Activated naive CD4-positive, alpha-beta T cell treated with Interleukin-2 at 50 U/mL for 16 hours (primary cell): ENCODE results near the gene TAF3.
A peak's percentile ranks its signal among the peaks of the same experiment; 100 is the strongest.
"Not testable (repeated sequence)": the region's sequence is repeated elsewhere in the genome, so short reads cannot be mapped to it uniquely, and the experiment has no call there.

Experiments
- DNase-seq: peaks from one replicate; pipeline ENCODE4 v3.0.0-alpha.2; 2020

Gene TAF3, protein sequence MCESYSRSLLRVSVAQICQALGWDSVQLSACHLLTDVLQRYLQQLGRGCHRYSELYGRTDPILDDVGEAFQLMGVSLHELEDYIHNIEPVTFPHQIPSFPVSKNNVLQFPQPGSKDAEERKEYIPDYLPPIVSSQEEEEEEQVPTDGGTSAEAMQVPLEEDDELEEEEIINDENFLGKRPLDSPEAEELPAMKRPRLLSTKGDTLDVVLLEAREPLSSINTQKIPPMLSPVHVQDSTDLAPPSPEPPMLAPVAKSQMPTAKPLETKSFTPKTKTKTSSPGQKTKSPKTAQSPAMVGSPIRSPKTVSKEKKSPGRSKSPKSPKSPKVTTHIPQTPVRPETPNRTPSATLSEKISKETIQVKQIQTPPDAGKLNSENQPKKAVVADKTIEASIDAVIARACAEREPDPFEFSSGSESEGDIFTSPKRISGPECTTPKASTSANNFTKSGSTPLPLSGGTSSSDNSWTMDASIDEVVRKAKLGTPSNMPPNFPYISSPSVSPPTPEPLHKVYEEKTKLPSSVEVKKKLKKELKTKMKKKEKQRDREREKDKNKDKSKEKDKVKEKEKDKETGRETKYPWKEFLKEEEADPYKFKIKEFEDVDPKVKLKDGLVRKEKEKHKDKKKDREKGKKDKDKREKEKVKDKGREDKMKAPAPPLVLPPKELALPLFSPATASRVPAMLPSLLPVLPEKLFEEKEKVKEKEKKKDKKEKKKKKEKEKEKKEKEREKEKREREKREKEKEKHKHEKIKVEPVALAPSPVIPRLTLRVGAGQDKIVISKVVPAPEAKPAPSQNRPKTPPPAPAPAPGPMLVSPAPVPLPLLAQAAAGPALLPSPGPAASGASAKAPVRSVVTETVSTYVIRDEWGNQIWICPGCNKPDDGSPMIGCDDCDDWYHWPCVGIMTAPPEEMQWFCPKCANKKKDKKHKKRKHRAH

DNA sequence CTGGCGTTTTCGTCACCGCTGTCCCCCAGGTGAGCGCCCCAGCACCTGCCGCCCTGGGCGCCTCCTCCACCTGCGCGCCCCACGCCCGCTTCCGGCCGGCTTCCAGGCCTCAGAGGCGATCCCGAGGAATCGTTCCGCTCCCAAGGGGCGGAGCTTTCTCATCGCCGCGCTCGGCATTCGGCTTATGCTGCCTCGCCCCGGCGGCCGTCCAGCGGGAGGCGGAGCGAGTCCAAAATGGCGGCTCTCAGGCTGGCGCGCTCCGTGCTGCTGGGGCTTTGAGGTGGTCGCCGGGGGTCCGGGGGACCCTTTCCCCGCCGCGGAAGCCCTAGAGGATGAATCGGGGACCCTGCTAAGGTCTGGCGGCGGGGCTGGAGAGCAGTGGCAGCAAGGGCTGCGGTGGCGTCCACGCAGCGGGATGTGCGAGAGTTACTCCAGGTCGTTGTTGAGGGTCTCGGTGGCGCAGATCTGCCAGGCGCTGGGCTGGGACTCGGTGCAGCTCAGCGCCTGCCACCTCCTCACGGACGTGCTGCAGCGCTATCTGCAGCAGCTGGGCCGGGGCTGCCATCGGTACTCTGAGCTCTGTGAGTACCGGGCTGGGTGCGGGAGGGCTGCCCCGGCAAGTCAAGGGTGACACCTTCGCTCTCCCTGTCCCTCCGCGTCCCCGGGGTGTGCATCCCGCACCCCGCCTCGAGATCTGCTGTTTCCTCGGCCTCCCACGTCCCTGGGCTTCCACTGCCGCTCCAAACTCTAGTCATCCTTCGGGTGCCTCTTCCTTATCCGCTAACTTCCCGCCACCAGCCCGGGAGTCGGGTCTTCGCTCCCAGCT is at the start of gene TAF3:
Gene TAF3, plus strand, starts transcription at position 211 of the 826 bp plus-strand sequence. Its CDS starts 205 bp downstream, at position 416.
- DNase-seq = peak; percentile 95

DNA sequence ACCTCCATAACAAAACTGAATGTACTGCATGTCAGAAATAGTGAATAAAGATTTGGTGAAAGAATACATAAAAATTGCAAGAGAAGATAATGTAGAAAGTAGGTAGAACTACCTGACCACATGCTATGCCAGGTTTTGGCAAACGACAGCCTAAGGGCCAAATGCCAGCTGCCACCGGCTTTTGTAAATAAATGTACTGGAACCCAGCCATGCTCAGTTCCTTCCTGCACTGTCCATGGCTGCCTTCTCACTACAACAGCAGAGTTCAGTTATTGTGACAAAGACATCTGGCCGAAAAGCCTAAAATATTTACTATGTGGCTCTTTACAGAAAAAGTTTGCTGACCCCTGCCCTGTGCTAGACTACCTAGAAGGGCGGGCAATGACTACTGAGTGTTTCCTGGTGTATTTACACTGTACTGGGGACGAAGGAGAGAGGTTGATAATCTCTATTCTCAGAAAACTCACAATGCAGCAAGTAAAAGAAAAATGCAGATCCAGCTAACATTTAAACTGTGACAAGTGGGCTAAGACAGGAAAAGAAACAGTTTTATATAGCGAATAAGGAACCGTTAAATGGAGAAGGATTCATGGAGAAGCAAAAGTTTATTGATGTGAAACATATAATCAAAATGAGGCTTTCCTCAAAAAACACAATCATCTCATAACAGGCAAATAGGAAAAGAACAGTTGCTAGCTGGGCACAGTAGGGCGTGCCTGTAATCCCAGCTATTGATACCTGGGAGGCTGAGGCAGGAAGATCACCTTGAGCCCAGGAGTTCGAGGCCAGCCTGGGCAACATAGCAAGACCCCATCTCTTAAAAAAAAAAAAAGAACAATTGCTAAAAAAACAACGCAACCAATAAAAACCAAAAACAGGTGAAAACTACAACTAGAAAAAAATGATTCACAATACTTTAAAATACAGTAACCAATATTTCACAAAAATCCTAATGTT is 44.2 kb upstream of the TAF3 start:
- DNase-seq = no peak

DNA sequence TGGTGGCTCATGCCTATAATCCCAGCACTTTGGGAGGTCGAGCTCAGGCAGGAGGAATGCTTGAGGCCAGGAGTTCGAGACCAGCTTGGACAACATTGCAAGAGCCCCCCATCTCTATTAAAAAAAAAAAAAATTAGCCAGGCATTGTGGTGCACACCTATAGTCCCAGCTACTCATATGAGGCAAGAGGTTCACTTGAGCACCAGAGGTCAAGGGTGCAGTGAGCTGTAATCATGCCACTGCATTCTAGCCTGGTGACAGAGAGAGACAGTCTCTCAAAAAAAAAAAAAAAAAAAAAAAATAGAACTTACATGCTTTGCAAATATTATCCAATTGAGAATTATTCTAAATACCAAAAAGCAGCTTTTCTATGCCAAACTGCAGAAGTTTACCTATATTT is 41.5 kb upstream of the TAF3 start:
- DNase-seq = no peak

DNA sequence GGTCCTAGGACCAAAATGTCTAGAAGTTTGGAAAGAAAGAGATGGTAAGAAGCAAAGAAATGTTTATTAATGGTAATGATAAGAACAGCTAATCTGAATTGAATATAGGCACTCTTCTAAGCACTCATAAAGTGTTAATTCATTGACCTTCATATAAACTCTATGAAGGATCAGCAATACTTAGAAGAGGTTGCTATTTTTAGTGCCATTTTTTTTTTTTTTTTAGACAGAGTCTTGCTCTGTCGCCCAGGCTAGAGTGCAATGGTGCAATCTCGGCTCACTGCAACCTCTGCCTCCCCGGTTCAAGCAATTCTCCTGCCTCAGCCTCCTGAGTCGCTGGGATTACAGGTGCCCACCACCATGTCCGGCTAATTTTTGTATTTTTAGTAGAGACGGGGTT is 36.1 kb upstream of the TAF3 start:
- not testable (repeated sequence) for DNase-seq

DNA sequence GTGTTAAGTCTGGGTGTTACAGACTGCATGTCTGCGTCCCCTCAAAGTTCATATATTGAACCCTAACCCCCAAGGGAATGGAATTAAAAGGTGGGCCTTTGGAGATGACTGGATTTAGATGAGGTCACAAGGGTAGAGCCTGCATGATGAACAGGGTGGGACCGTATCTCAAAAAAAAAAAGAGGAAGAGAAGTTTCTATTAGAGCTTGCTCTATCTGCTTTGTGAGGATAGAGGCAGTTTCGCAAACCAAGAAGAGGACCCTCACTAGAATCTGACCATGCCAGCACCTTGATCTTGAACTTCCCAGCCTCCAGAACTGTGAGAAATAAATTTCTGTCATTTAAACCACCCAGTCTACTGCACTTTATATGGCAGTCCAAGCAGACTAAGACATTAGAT is 31.9 kb upstream of the TAF3 start:
- DNase-seq = no peak

DNA sequence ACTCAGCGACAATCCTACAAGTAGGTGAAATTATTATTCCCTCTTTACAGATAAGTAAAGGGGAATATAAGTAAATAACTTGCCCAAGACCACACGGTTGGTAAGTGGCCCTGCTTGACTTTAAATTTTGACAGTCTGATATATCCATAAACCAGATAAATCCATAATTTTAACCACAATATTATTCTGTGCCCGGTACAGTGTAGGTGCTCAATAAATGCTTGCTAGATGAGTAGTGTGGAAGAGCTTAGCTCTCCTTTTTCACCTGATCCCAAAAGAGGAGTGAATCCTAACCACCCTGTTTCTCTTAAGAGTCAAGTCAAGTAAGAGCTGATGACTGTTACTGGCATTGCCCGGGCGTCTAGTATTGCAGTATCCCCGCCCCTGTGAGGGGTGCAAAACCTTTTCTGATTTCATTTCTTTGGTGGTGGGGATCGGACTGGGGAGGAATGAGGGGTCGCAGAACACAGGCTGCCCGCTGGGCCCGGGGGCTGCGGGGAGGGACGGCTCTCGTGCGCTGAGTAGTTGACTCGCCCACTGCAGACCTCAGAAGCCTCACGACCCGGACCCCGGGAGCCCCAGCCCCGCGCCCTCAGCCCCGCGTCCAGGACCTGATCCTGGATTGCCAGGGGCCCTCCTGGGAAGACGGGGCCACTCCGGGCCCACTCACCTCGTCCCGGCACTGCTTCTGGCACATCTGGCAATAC is 31.0 kb upstream of the TAF3 start:
- peak; percentile 15 for DNase-seq

DNA sequence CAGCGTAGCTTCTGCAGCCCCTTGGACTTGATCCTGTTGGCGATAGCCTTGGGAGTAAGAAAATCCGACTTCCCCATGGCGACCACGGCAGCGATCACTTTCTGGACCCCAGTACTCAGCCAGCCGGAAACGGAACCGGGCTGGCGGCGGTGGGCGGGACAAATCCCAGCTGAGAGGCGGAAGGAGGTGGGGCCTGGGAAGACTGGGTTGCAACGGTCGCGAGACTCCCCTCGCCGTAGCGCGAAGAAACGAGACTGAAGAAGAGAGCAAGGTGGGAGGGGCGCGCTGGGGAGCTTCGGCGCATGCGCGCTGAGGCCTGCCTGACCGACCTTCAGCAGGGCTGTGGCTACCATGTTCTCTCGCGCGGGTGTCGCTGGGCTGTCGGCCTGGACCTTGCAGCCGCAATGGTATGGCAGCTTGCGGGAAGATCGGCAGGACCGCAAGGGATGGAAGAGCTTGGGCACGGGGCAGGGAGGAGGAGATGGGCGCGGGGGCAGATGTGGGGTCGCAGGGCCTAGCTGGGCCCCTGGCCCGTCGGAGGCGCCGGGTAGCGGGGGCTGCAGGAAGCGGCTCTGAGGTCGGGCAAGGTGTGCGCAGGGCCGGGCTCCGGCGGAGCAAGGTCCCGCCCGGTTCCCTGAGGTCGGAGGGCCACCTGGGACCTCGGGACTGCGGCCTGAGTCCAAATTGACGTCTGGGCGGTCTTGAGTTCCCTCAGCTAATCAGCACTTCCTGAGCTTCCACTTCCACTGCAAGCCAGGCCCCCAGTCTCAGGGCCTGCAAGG is 30.3 kb upstream of the TAF3 start, which contains the start of the genes ATP5F1C and KIN:
Gene ATP5F1C, plus strand, starts transcription at position 321 of the 782 bp plus-strand sequence. Its CDS starts 31 bp downstream, at position 352.
Gene KIN, minus strand, starts transcription at position 137 of the 782 bp plus-strand sequence. Its CDS starts 60 bp downstream, at position 77.
- peak; percentile 98 for DNase-seq

DNA sequence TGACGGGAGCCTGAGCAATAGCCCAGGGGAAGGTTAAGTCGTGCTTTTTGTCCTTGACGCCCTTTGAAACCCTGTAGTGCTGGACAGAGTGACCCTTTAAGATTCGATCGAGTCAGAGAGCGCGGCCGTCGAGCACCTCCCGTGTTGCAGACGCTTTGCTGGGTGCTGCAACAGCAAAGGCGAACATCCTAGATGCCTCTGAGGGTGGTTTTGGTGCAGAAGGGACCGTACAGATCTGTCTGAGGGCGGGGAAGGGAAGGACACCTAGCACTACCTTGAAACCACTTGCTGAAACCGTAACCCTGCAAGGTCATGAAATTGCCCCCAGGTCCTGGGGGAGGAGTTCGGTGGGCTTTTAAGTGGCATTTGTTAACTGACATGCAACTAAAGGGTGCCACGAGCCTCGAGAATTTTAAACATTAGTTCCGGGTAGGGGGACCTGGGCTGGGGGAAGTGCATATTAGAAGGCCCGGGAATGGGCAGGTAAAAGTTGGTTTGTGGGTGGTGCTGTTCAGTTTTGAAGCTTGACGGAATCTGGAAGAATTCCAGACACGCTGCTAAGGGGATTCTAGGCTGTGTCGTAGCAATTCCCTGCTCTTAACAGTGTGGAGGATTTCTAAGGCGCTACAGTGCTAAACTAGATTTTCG is 29.5 kb upstream of the TAF3 start:
- DNase-seq = no peak

DNA sequence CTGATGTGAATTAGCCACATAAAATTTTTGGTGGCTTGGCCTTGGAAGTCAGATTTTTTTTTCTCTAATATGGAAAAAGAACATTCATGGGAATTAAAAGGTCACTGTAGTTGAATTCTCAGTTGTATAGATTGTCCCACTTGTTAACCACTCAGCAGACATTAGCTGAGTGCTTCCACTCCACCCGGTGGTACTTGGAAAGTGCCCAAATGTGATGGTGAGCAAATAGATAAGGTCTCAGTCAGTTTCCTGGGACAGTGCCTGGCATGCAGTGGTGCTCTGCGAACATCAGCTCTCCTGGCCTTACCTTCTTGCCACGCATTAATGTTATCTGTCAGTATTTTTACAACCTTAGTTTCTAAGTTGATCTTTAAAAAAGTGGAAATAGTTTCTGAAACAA is 28.9 kb upstream of the TAF3 start:
- DNase-seq = no peak

DNA sequence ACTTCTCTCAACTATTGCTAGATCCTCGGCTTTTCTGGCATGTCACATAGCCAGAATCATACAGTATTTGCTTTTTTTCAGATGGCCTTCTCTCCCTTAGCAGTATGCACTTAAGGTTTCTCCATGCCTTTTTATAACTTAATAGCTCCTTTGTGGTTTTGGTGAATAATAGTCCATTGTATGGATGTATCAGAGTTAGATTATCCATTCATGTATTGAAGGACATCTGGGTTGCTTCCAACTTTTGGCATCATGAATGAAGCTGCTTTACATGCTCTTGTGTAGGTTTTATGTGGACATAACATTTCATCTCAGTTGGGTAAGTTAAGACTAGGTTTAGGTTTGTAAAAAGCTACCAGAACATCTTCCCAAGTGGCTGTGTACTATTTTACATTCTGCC is 25.8 kb upstream of the TAF3 start:
- no peak for DNase-seq

DNA sequence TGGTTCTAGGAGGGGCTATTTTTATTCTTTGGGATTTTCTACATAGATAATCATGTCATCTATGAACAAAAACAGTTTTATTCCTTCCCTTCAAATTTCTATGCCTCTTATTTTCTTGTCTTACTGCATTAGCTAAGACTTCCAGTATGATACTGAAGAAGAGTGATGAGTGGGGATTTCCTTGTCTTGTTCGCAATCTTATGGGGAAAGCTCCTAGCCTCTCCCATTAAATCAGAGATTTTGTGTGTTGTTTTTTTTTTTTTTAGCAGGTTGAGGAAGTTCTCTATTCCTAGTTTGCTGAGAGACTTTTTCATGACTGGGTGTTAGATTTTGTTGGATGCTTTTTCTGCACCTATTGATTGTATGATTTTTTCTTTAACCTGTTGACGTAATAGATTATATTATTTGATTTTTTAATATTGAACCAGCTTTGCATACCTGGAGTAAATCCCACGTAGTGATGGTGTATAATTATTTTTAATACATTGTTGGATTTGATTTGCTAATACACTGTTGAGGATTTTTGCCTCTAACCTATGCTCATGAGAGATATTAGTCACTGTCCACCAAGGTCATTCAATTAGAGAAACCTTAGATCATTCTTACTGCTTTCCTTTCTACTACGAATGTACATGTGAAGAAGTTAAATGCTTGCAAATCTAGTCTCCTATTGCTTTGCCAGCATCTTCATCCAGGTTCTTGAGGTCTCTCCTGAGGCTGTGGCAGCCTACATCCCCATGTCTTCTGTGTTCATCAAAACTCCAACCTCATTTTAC is 23.9 kb upstream of the TAF3 start:
- DNase-seq = no peak

DNA sequence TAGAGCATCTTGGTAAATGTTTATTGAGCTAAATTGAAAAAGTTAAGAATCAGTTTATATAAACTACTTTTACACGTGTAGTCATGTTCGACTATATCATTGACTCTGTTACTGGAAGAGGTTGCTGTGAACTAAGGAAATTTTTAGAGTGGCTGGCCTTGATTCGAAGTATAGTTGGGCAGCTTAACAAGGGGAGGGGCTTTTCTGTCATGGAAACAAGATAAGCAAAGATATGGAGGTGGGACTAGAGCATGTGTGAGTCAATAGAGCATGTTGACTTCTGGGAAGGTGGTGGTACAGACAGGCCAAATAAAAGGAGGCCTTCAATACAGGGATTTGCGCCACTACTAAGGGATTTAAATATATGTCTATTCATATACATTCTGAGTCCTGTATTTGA is 22.7 kb upstream of the TAF3 start:
- no peak for DNase-seq

DNA sequence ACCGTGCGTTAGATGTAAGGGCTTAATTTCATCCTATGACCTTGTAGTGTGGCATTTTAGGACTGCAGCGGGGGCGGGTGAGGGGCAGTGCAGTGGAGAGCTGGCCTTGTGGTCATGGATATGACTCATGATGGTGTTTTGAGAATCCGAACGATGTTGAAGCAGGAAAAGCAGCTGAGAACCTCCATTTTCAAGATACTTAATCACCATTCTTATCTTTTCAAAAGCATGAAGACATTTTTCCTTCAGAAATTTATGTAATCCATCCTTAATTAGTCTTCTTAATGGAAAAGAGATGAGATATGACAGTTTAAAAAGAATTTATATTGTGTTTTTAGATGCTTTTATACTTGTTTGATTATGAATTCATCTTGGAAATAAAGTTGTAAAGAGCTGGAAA is 20.7 kb upstream of the TAF3 start:
- DNase-seq = no peak

DNA sequence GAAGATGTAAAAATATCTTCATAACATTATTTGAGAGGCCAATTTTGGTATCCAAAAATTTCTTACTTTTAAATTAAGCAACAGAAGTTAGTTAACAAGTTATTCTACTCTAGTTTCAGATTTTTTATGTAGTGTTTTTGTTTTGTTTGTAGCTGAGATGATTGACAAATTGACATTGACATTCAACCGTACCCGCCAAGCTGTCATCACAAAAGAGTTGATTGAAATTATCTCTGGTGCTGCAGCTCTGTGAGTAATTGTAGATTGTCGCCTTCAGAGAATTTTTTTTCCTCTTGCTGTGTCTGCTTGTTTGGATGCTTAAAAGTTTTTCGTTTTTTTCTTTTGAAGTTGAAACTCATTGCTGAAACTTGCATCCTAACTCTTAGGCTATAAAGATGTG is 15.7 kb upstream of the TAF3 start:
- no peak for DNase-seq

DNA sequence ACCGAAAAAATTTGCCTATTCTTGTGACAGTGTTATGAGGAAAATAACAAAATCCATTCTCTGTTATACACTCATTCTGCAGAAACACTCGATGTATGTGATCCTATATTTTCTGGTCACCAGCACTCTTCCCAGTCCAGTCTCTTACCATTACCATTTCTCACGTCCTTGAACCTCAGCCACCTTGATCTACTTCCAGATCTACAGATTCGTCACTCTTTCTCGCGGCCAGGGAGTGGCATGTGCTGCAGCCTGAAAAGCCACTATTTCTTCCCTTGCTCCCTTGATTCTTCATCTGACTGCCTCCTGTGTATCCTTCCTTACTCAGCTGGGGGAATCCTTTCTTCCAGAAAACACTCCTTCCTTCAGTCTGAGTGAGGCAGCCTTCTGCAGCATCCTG is 14.1 kb upstream of the TAF3 start:
- DNase-seq = no peak

DNA sequence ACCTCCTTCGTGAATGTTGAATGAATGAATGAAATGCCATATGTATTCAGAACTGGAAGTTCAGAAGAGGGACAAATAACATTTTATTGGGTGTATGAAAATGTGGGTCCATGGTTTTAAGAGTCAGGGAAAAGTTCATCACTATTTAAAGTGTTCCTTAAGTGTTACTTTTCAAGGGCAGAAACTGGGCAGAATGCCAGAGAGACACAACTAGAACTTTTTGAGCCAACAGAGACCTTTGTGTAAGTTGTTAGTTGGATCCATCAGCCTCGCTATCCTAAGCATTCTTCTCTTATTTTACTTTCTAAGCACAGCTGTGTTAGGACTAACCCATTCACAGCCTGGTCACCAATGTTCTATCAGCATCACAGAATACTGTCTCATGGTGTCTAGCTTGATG is 13.6 kb upstream of the TAF3 start:
- no peak for DNase-seq

DNA sequence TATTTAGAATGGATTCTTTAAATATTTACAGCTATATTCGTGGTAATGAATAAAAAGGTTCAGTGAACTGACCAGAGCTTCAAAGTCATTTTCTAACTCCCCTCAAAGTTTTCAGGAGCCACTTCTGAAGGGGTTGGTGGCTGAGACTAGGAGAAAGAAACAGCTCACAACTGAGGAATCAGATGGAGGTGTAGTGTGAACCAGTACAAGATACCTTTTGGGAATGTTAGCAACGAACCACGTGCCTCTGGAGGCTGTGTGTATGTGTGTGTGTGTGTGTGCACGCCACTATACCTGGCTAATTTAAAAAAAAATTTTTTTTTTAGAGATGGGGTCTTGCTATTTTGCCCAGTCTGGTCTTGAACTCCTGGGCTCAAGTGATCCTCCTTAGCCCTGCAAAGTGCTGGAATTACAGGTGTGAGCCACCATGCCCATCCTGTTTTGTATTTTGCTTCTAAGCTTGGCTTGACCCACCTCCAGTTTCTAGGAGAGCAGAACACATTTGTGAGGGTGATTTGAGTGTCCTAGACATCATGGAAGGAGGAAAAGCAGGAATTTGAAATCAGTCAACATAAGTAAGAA is 9.5 kb upstream of the TAF3 start:
- no peak for DNase-seq

DNA sequence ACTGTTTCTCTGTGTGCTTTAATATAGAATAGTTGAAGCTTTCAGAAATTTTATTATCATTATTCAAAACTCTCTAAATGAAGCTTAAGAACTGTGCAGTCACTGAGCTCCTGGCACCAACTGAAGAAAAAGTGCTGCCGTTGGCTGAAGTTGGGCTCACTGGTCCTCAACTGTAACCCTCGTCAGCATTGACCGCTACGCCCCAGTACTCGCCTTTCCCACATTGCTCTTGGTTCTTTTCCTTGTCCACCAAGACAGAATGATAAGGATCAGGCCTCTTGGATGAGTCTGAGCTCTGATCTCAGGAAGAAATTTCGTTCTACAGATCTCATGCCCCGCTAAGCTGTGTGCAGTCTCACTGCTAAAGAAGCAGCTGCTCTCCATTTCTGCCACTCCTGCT is 7.9 kb upstream of the TAF3 start:
- no peak for DNase-seq
